Right cardiac atrium (tissue), 5 donors: ENCODE measurements around the gene SMAD6. TPM values are rescaled to one million over a fixed set of nuclear protein-coding genes. Genes with fewer than 3 reads are reported as not detected.
A peak's percentile ranks its signal among the peaks of the same experiment; 100 is the strongest.

ENCODE experiments used
- ATAC-seq, 2 donors: fragments of 200-7000 bp; cut with Tn5 transposase; one replicate each; pipeline versions ENCODE4 v1.8.0 to v1.9.1; 2020; ENCODE audit warnings: moderate library complexity in 2 of 2, mild to moderate bottlenecking in 1 of 2
- DNase-seq, 3 donors: peaks; one replicate each; pipeline ENCODE4 v3.0.0-alpha.2; 2020
- H3K27ac ChIP-seq: one replicate; pipeline ENCODE4 v1.5.1; 2013; ENCODE audit warnings: mild to moderate bottlenecking, low read length, control low read depth, moderate library complexity
- H3K27me3 ChIP-seq: one replicate; pipeline ENCODE4 v1.6.1; 2013; ENCODE audit not compliant: control insufficient read depth, insufficient read depth
- H3K4me1 ChIP-seq: one replicate; pipeline ENCODE4 v1.6.1; 2013; ENCODE audit warnings: low read length; ENCODE audit not compliant: control insufficient read depth, insufficient read depth
- H3K4me3 ChIP-seq: one replicate; pipeline ENCODE4 v1.5.1; 2013; ENCODE audit warnings: low read length, control low read depth
- H3K9me3 ChIP-seq: one replicate; pipeline ENCODE4 v1.6.1; 2013; ENCODE audit warnings: low read length; ENCODE audit not compliant: control insufficient read depth
- whole genome bisulfite sequencing: extraction: QIAGEN DNeasy Blood & Tissue Kit; methylation state at CpG from one replicate; pipeline ENCODE4 v1.1.7; 2013; 5-methylcytosine and 5-hydroxymethylcytosine counted together
- intact Hi-C, 4 donors: fragments of 100-400 bp; cut with DNase I; formaldehyde crosslinking; loops; one replicate each; pipeline versions ENCODE4 v1.11.0 to v1.14.0; 2022 to 2023
- polyA plus RNA-seq: library from polyadenylated mRNA; stranded (reverse); fragments of 200-250 nt; gene quantifications from one replicate; pipeline ENCODE4 v1.2.3, GENCODE V29; 2013
- total RNA-seq, 4 donors: library from RNA; stranded (reverse); fragmentation: NEBNext Ultra II Directional; extraction: Animal tissue kit (Norgen Biotek cat#: 25700); gene quantifications; one replicate each; pipeline ENCODE4 v1.2.1, GENCODE V29; 2021
- donor health status: healthy with polysubstance abuse.
- donor health status: DM: no; HTN: yes; CAD: no.
- donor health status: DM: no; HTN: no; CAD: no.
- donor health status: DM: no; HTN: yes; CAD: no; lungs with severe emphysema.
- donor health status: DM: yes; HTN: yes; CAD: no.

Gene SMAD6
- total and polyA plus RNA-seq, 5 donors = 31.6 to 68.8 (median 63.0) TPM

DNA sequence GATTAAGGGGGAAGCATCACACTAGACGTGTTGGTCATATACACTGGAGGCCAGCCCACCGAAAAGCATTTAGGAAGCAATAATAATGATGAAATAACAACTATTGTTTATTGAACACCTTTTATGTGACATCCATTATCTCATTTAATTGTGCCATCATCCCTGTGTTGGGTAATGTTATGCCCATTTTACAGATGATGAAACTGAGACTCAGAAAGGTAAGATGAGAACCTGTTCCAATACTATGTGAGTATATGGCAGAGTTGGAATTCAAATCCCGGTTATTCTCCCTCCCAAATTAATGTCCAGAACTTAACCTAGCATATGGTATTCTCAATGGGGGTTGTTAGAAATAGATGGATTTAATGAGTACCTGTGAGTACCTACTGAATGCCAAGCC, 99.2 kb downstream of the SMAD6 start:
- Histone ChIP-seq H3K4me1 (peaks cover 18% of the 10 kb centered on the region), H3K27me3 (no peaks in the 10 kb centered on the region), H3K4me3 (no peak overlapping the region), H3K9me3 (no peaks in the 10 kb centered on the region), H3K27ac (no peak overlapping the region)
- intact Hi-C loops = no loop called here
- DNase-seq = no peak
- WGBS = 74% methylated on average over 3 of the region's 3 CpGs
- ATAC-seq = no peak

DNA sequence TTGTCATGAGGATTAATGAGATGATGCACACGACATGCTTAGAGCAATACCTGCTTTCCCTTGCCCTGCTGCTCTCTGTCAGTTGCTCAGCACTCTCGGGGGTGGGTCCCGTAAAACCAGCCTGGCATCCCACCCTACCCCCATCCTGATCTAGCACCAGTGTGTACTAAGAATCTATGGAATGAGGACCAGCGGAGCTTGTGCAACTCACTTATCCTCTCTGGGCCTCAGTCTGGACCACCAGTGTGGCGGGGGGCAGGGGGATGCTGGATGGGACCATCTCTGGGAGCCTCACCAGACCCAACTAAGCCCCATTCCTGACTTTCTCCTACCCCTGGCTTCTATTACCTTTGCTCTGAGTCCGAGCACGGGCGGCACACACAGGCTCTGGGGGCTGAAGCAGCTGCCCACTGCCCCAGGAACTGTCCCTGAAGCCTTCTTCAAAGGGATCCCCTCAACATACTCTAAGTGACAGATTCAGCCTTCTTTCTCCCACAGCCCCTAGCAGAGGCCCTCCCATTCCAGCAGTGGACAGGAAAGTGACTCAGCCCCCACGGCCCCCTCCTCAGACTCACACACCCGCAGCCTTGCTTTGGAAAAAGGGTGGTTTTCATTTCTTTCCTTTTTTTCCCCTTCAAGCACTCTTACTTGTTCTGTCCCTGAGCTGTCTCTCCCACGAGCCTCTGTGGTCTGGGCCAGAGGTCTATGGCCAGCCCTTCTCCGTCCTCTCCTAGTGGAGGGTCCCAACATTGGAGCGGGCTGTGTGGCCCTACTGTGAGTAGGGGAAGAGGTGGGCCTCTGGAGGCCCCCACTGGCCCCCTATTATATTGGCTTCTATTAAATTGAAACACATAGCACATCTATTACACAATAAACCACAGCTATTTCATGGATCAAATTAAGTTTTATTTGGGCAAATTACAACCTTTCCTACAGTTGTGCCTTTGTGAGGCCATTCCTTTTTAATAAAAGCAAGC, 100.3 kb downstream of the SMAD6 start:
- Histone ChIP-seq H3K4me3 (no peak overlapping the region), H3K9me3 (no peaks in the 10 kb centered on the region), H3K27ac (peak overlapping the region; percentile 90), H3K4me1 (peaks cover 18% of the 10 kb centered on the region), H3K27me3 (no peaks in the 10 kb centered on the region)
- intact Hi-C loops = no loop called here
- ATAC-seq (peak; percentile 38 to 40), DNase-seq (no peak)
- WGBS = 69% methylated on average over 13 of the region's 13 CpGs

DNA sequence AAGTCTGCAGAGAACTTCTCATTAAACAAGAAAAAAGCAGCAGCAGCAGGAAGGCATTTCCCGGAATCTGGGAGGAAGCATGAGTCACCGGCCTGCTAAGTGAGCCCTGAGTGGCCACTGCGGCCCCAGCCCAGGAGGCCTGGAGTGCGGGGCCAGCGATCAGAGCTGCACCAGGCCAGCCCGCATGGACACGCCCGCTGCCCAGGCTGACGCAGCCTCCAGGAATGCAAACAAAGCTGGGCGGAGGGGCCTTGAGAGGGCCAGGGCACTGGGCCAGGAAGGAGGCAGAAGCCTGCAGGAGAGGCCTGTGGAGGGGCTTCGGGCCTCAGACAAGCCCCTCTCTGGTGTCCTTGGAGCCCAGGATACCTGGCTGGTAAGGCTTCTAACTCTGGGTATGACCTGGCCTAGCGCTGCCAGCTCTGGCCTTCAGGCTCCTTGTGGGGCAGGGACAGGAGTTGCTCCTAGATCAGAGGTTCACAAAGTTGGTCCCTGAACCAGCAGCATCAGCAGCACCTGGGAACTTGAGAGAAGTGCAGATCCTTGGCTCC, 101.2 kb downstream of the SMAD6 start:
- H3K27ac ChIP-seq = peak overlapping the region; percentile 90
- intact Hi-C loops = no loop called here
- H3K9me3 ChIP-seq = no peaks in the 10 kb centered on the region
- WGBS = 12% methylated on average over 12 of the region's 12 CpGs
- H3K4me1 ChIP-seq = peaks cover 18% of the 10 kb centered on the region
- ATAC-seq (peak; percentile 97 to 99), DNase-seq (peak; percentile 95 to 96 (median 96))
- H3K27me3 ChIP-seq = no peaks in the 10 kb centered on the region
- no peak overlapping the region for H3K4me3 ChIP-seq

DNA sequence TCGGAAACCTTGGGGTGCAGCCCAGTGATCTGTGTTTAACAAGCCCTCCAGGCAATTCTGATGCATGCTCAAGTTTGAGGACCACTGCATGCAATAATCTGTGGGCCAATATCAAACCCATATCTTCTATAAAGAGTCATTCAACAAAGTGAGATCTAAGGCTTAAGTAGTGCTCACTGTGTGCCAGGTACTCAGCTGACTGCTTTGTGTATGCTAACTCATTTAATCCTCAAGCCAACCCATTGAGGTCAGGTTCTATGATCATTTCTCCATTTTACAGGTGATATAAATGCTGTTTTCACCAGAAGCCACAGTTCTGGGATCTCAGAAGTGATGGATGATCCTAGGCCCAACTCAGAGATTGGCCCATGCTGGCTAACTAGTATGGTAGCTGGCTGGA, 101.7 kb downstream of the SMAD6 start:
- DNase-seq = no peak
- Histone ChIP-seq H3K4me1 (peaks cover 18% of the 10 kb centered on the region), H3K27ac (peak overlapping the region; percentile 90), H3K9me3 (no peaks in the 10 kb centered on the region), H3K4me3 (no peak overlapping the region), H3K27me3 (no peaks in the 10 kb centered on the region)
- 72% methylated on average over 1 of the region's 1 CpG for WGBS
- no peak for ATAC-seq
- intact Hi-C loops = no loop called here

DNA sequence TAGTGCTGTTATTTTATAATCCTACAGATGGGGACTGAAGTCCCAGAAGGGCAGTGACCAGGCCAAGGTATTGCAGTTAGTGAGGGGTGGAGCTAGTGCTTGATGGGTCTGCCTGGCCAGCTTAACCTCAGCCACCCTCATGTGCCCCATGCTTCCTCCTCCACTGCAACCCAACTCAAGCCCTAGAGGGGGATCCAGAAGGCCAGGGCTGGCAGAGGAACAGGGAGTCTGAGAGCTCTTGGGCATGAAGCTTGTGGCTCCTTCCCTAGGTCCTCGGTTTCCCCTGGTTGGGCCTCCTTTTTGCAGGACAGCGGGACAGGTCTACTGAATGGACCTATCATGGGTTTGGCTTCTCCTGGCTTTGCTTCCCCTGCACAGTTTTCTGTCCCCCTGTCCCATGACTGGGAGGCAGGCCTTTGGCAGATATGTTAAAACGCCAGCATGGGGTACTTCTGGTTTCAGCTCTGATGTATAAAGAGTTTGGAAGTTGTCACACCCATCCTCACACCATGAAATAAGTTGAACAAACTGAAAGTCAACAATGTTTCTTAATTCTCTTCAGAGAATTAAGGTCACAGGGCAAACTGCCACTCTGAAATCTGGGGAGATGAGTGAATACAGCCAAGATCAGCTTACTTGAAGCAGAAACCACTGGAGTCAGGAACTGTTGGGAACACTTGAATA, 103.3 kb downstream of the SMAD6 start:
- peak overlapping the region; percentile 65 for H3K27ac ChIP-seq
- H3K4me3 ChIP-seq = no peak overlapping the region
- ATAC-seq = no peak
- WGBS = 91% methylated on average over 3 of the region's 3 CpGs
- peak in 1 of 3 donors; percentile 61 for DNase-seq
- H3K4me1 ChIP-seq = peaks cover 18% of the 10 kb centered on the region
- H3K27me3 ChIP-seq = no peaks in the 10 kb centered on the region
- no peaks in the 10 kb centered on the region for H3K9me3 ChIP-seq
- intact Hi-C loops = no loop called here

DNA sequence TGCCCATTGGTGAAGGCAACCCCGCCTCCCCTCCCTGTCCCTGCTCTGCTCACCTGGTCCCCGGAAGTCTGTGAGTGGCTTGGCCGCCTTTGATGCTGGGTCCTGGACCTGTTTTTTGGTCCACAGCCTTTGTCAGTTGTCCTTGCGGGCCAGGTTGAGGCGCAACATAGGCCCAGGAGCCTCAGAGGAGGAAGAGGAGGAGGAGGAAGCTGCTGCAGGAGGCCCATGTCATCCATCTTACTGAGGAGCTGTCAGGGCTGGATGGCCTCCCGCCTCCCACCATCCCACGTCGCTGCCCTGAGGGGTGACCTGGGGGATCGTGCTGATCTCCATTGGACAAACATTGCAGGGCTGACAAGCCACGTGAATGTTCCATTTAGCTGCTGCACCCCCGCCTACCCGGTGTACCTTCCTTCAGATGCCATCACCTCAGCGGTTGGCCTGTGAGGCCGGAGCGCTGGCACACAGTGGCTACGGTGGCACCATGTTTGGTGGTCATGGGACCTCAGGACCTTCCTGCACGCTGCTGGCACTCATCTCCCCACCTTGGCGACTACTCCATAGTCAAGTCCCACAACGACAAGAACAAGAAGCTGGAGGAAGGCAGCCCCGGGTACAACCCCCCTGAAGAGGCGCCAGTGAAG, 106.3 kb downstream of the SMAD6 start:
- intact Hi-C loops = no loop called here
- no peak overlapping the region for H3K27ac ChIP-seq
- H3K4me3 ChIP-seq = no peak overlapping the region
- no peak for ATAC-seq
- DNase-seq = no peak
- WGBS = 97% methylated on average over 21 of the region's 21 CpGs
- peaks cover 13% of the 10 kb centered on the region for H3K4me1 ChIP-seq
- no peaks in the 10 kb centered on the region for H3K27me3 ChIP-seq
- no peaks in the 10 kb centered on the region for H3K9me3 ChIP-seq

DNA sequence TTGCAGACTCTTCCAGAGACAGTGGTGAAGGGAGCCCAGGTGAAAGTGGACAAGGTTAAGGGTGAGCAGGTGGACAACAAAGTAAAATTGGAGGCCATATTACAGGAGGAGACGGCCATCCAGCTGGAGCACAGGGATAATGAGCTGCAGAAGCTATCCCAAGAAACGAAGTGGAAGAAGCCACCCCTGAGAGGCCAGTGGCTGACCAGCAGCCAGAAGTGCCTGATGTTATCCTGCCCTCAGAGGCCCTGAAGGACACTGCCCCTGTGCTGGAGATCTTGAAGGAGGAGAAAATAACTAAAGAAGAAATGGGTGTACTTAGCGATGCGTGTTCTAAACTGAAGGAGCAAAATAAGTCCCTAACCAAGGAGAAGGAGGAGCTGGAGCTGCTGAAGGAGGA, 107.6 kb downstream of the SMAD6 start:
- 93% methylated on average over 4 of the region's 4 CpGs for WGBS
- DNase-seq (no peak), ATAC-seq (no peak)
- no peaks in the 10 kb centered on the region for H3K27me3 ChIP-seq
- no peak overlapping the region for H3K27ac ChIP-seq
- no peaks in the 10 kb centered on the region for H3K9me3 ChIP-seq
- no peak overlapping the region for H3K4me3 ChIP-seq
- intact Hi-C loops = no loop called here
- peaks cover 3% of the 10 kb centered on the region for H3K4me1 ChIP-seq

DNA sequence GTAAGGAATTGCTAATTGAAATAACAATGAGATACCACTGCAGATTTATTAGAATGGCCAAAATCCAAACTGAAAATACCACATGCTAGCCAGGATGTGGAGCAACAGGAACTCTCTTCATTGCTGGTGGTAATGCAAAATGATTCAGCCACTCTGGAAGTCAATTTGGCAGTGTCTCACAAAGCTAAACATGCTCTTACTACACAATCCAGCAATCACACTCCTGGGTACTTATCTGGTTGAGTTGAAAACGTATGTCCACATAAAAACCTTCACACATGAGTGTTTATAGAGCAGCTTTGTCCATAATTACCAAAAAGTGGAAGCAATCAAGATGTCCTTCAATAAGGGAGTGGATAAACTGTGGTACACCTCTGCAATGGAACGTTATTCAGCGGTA, 113.3 kb downstream of the SMAD6 start:
- ATAC-seq = no peak
- no peaks in the 10 kb centered on the region for H3K9me3 ChIP-seq
- H3K4me1 ChIP-seq = no peaks in the 10 kb centered on the region
- WGBS = 64% methylated on average over 3 of the region's 3 CpGs
- H3K4me3 ChIP-seq = no peak overlapping the region
- intact Hi-C loops = no loop called here
- DNase-seq = no peak
- H3K27ac ChIP-seq = no peak overlapping the region
- H3K27me3 ChIP-seq = no peaks in the 10 kb centered on the region

DNA sequence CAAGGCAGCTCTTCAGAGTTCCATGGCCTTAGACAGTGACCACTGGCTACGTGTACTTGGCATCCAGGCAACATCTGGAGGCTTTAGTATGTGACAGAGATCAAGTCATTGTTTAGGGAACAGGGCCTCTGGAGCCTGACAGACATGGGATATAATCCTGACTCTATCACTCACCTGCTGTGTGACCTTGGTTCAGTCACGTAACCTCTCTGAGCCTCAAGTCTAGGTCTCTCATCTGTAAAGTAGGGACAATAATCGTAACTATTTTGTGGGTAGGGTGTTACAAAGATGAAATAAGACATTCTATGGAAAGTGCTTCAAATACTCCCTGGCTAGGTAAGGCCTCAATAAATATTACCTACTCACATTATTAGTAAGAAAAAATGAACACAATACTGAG, 114.2 kb downstream of the SMAD6 start:
- Histone ChIP-seq H3K4me1 (no peaks in the 10 kb centered on the region), H3K4me3 (no peak overlapping the region), H3K27ac (no peak overlapping the region), H3K27me3 (no peaks in the 10 kb centered on the region), H3K9me3 (no peaks in the 10 kb centered on the region)
- no peak for ATAC-seq
- 98% methylated on average over 3 of the region's 3 CpGs for WGBS
- no peak for DNase-seq
- intact Hi-C loops = no loop called here

DNA sequence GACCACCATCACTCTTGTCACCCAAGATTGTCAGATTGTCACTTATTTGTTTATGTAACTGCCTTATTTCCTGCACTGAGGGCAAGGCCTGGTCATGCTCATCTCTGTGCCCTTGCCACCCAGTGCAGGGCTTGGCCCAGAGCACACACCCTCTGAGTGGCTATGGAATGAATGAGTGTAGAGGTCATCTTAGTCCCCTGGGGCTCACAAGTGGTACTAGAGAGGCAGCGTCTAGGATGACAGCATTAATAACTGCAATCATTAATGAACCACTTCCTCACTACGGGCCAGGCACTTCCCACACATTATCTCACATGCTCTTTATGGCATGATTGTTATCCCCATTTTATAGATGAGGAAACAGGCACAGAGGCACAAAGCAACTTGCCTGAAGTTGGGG, 117.0 kb downstream of the SMAD6 start:
- no peak overlapping the region for H3K27ac ChIP-seq
- H3K4me3 ChIP-seq = no peak overlapping the region
- 35% methylated on average over 2 of the region's 2 CpGs for WGBS
- H3K27me3 ChIP-seq = no peaks in the 10 kb centered on the region
- no peaks in the 10 kb centered on the region for H3K4me1 ChIP-seq
- intact Hi-C loops = no loop called here
- H3K9me3 ChIP-seq = no peaks in the 10 kb centered on the region
- ATAC-seq (peak in 1 of 2 donors; percentile 24), DNase-seq (no peak)
